HG02840 (cell line): Measurements from ENCODE around the gene MPND.

Experiments
- ATAC-seq: cut with Tn5 transposase; IDR thresholded peaks from one replicate; pipeline ENCODE4 v1.9.1; 2021; ENCODE audit warnings: mild to moderate bottlenecking, moderate library complexity, moderate number of reproducible peaks; ENCODE audit not compliant: unreplicated experiment, low FRiP score

Gene MPND

GRCh38 chr19:4343370-4344307 is at the start of gene MPND:
Gene MPND (plus strand): TSS chr19:4343562. CDS start chr19:4343594, 32 bp downstream.
- ATAC-seq: peak; percentile 41

GRCh38 chr19:4294389-4294788 is 49.0 kb upstream of the MPND start:
- no peak for ATAC-seq

- no peak for ATAC-seq
Observed at GRCh38 chr19:4295972-4296771, 47.2 kb upstream of the MPND start.

GRCh38 chr19:4297901-4298809 is 45.2 kb upstream of the MPND start:
- ATAC-seq: no peak

GRCh38 chr19:4298810-4299550 is 44.4 kb upstream of the MPND start:
- ATAC-seq: no peak

GRCh38 chr19:4300589-4300988 is 42.8 kb upstream of the MPND start:
- no peak for ATAC-seq

GRCh38 chr19:4301590-4302242 is 41.6 kb upstream of the MPND start:
- no peak for ATAC-seq

- no peak for ATAC-seq
Observed at GRCh38 chr19:4302243-4302640, 41.1 kb upstream of the MPND start, which contains the start of gene TMIGD2. Gene TMIGD2 (minus strand): TSS chr19:4302389. CDS start chr19:4302385, 4 bp downstream.

- no peak for ATAC-seq
Observed at GRCh38 chr19:4303819-4304537, 39.4 kb upstream of the MPND start.

- no peak for ATAC-seq
Observed at GRCh38 chr19:4304538-4305256, 38.7 kb upstream of the MPND start, which contains the start of gene FSD1. Gene FSD1 (plus strand): TSS chr19:4304598. CDS start chr19:4304747, 149 bp downstream.

- no peak for ATAC-seq
Observed at GRCh38 chr19:4305257-4305612, 38.1 kb upstream of the MPND start.

- no peak for ATAC-seq
Observed at GRCh38 chr19:4305659-4306058, 37.7 kb upstream of the MPND start.

- no peak for ATAC-seq
Observed at GRCh38 chr19:4310247-4311121, 32.9 kb upstream of the MPND start.

- no peak for ATAC-seq
Observed at GRCh38 chr19:4313847-4314490, 29.4 kb upstream of the MPND start.

- ATAC-seq: no peak
Observed at GRCh38 chr19:4316956-4317355, 26.4 kb upstream of the MPND start.

GRCh38 chr19:4318460-4318859 is 24.9 kb upstream of the MPND start:
- no peak for ATAC-seq
